Cardiac fibroblast (primary cell): ENCODE measurements around the gene RYR3.

Experiments
- DNase-seq, 2 donors: peaks; one replicate each; pipeline versions ENCODE4 v3.0.0 to v3.0.0-alpha.2; 2010; ENCODE audit warnings: low read depth in 2 of 2
- H3K4me3 ChIP-seq, 2 donors: replicated peaks in 1 of 2; 1 replicate in 1 of 2; 2 replicates in 1 of 2; pipeline ENCODE4 v1.5.1; 2011; ENCODE audit warnings: low read depth in 2 of 2, low read length in 2 of 2, mild to moderate bottlenecking in 2 of 2, moderate library complexity in 1 of 2
- CTCF ChIP-seq: IDR thresholded peaks from one replicate; pipeline ENCODE4 v1.5.1; 2011; ENCODE audit warnings: low read depth, mild to moderate bottlenecking, low read length, inconsistent platforms

The RYR3 gene

GRCh38 chr15:33445984-33446383 is 135.2 kb downstream of the RYR3 start:
- DNase-seq = no peak
- TF ChIP-seq CTCF = no peak
- H3K4me3 ChIP-seq = no peak overlapping the region

- H3K4me3 ChIP-seq = no peak overlapping the region
- no peak for DNase-seq
- no peak for TF ChIP-seq CTCF
Measured at GRCh38 chr15:33448151-33448550, 137.4 kb downstream of the RYR3 start.

- no peak for TF ChIP-seq CTCF
- no peak for DNase-seq
- H3K4me3 ChIP-seq = no peak overlapping the region
Measured at GRCh38 chr15:33448961-33449606, 138.3 kb downstream of the RYR3 start.

GRCh38 chr15:33449810-33450209 is 139.0 kb downstream of the RYR3 start:
- no peak for TF ChIP-seq CTCF
- no peak for DNase-seq
- no peak overlapping the region for H3K4me3 ChIP-seq

GRCh38 chr15:33451385-33451784 is 140.6 kb downstream of the RYR3 start:
- no peak for DNase-seq
- no peak overlapping the region for H3K4me3 ChIP-seq
- TF ChIP-seq CTCF = no peak

- no peak for TF ChIP-seq CTCF
- no peak for DNase-seq
Measured at GRCh38 chr15:33453761-33454160, 143.0 kb downstream of the RYR3 start.

GRCh38 chr15:33454346-33454745 is 143.6 kb downstream of the RYR3 start:
- no peak for DNase-seq

More at GRCh38 chr15:33453761-33454160, 143.0 kb downstream of the RYR3 start:
- H3K4me3 ChIP-seq = no peak overlapping the region

More at GRCh38 chr15:33454346-33454745, 143.6 kb downstream of the RYR3 start:
- no peak overlapping the region for H3K4me3 ChIP-seq
- TF ChIP-seq CTCF = no peak
